HUDEP-2 (cell line): Measurements from ENCODE around the gene HDDC3.

Experiments used
- DNase-seq, 76 experiments: peaks; one replicate each; lab custom pipeline; 2025; ENCODE audit not compliant: unreplicated experiment in 76 of 76; lab: John Stamatoyannopoulos, UW

Gene HDDC3

GRCh38 chr15:90931828-90932659 is at the start of gene HDDC3:
Gene HDDC3, minus strand, starts transcription at chr15:90932549. Its CDS starts 9 bp downstream, at chr15:90932540.
- peak; percentile 45 to 93 (median 85) for DNase-seq

GRCh38 chr15:90982135-90982534 is 49.8 kb upstream of the HDDC3 start:
- no peak for DNase-seq

GRCh38 chr15:90981681-90982080 is 49.3 kb upstream of the HDDC3 start:
- DNase-seq: no peak

GRCh38 chr15:90979582-90979981 is 47.2 kb upstream of the HDDC3 start:
- DNase-seq: no peak

GRCh38 chr15:90974216-90974615 is 41.9 kb upstream of the HDDC3 start:
- no peak for DNase-seq

GRCh38 chr15:90972133-90972532 is 39.8 kb upstream of the HDDC3 start:
- no peak for DNase-seq

- DNase-seq: peak in 9 of 76 experiments; percentile 5 to 61 (median 19)
Measured at GRCh38 chr15:90970274-90970673, 37.9 kb upstream of the HDDC3 start.

- no peak for DNase-seq
Measured at GRCh38 chr15:90968434-90968833, 36.1 kb upstream of the HDDC3 start.

GRCh38 chr15:90967206-90967605 is 34.9 kb upstream of the HDDC3 start:
- no peak for DNase-seq

GRCh38 chr15:90966262-90966661 is 33.9 kb upstream of the HDDC3 start:
- DNase-seq: no peak

- DNase-seq: no peak
Measured at GRCh38 chr15:90962021-90962420, 29.7 kb upstream of the HDDC3 start.

GRCh38 chr15:90960298-90961091 is 28.1 kb upstream of the HDDC3 start:
- DNase-seq: no peak

- DNase-seq: no peak
Measured at GRCh38 chr15:90959894-90960293, 27.5 kb upstream of the HDDC3 start.

GRCh38 chr15:90959028-90959595 is 26.8 kb upstream of the HDDC3 start:
- DNase-seq: no peak

GRCh38 chr15:90957791-90958190 is 25.4 kb upstream of the HDDC3 start:
- DNase-seq: no peak

- no peak for DNase-seq
Measured at GRCh38 chr15:90957031-90957790, 24.9 kb upstream of the HDDC3 start.

- peak in 65 of 76 experiments; percentile 3 to 70 (median 42) for DNase-seq
Measured at GRCh38 chr15:90956274-90957030, 24.1 kb upstream of the HDDC3 start.

- DNase-seq: peak in 43 of 76 experiments; percentile 5 to 57 (median 22)
Measured at GRCh38 chr15:90955624-90956273, 23.4 kb upstream of the HDDC3 start.
